Prostate gland (tissue), 2 donors: ENCODE measurements around the gene ACTR5.

ENCODE experiments used
- POLR2AphosphoS5 ChIP-seq: sonication (generic); formaldehyde crosslinking; IDR thresholded peaks from one replicate; pipeline ENCODE4 v1.6.1; 2017; ENCODE audit warnings: antibody characterized with exemption
- TF ChIP-seq, protein P1 (sequence below), 4 experiments: fragments of 200-600 bp in 2 of 4; fragments of 450-650 bp in 2 of 4; sonication (generic) in 2 of 4; IDR thresholded peaks; 1 replicate in 3 of 4; 2 replicates in 1 of 4; pipeline ENCODE4 v1.5.1; 2016 to 2019; ENCODE audit warnings: antibody characterized with exemption in 4 of 4, mild to moderate bottlenecking in 2 of 4, moderate library complexity in 2 of 4

DNA sequence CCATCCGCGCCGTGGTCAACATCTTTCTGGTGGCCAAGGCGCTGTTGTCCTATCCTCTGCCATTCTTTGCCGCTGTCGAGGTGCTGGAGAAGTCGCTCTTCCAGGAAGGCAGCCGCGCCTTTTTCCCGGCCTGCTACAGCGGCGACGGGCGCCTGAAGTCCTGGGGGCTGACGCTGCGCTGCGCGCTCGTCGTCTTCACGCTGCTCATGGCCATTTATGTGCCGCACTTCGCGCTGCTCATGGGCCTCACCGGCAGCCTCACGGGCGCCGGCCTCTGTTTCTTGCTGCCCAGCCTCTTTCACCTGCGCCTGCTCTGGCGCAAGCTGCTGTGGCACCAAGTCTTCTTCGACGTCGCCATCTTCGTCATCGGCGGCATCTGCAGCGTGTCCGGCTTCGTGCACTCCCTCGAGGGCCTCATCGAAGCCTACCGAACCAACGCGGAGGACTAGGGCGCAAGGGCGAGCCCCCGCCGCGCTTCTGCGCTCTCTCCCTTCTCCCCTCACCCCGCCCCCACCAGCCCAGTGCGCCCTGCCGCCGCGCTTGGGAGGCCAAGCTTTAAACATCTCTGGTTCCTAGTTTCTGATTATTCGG lies 20.0 kb upstream of the ACTR5 start:
- TF ChIP-seq, protein P1, sequence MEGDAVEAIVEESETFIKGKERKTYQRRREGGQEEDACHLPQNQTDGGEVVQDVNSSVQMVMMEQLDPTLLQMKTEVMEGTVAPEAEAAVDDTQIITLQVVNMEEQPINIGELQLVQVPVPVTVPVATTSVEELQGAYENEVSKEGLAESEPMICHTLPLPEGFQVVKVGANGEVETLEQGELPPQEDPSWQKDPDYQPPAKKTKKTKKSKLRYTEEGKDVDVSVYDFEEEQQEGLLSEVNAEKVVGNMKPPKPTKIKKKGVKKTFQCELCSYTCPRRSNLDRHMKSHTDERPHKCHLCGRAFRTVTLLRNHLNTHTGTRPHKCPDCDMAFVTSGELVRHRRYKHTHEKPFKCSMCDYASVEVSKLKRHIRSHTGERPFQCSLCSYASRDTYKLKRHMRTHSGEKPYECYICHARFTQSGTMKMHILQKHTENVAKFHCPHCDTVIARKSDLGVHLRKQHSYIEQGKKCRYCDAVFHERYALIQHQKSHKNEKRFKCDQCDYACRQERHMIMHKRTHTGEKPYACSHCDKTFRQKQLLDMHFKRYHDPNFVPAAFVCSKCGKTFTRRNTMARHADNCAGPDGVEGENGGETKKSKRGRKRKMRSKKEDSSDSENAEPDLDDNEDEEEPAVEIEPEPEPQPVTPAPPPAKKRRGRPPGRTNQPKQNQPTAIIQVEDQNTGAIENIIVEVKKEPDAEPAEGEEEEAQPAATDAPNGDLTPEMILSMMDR (IDR thresholded peaks at IDR 0.05), result no peak
- no peak for TF ChIP-seq POLR2AphosphoS5
